Jurkat, Clone E6-1 (cell line): ENCODE measurements around the gene INHA. TPM values are rescaled to one million over a fixed set of nuclear protein-coding genes. Genes with fewer than 3 reads are reported as not detected.
A peak's percentile ranks its signal among the peaks of the same experiment; 100 is the strongest.

Experiments
- DNase-seq: peaks from one replicate; pipeline ENCODE4 v3.0.0-alpha.2; 2011; ENCODE audit warnings: low read depth, low spot score
- H3K4me3 ChIP-seq: 2 replicates; pipeline ENCODE4 v1.5.1; 2011; ENCODE audit warnings: mild to moderate bottlenecking, low read length, control low read depth, moderate library complexity
- polyA plus RNA-seq: library from polyadenylated mRNA; unstranded; fragments of >200 nt; gene quantifications from one replicate; pipeline ENCODE4 v1.2.1, GENCODE V29; 2012; ENCODE audit warnings: missing spikeins; ENCODE audit not compliant: insufficient read length, insufficient read depth

INHA gene
- not detected for polyA plus RNA-seq

GRCh38 chr2:219572237-219573001 is at the start of gene INHA:
Gene INHA (plus strand): TSS chr2:219572310. CDS start chr2:219572375, 65 bp downstream.
- no peak for DNase-seq
- H3K4me3 ChIP-seq = no peak within 1 kb of the TSS

GRCh38 chr2:219523031-219523671 is 49.0 kb upstream of the INHA start:
- H3K4me3 ChIP-seq = no peak overlapping the region
- no peak for DNase-seq

- no peak overlapping the region for H3K4me3 ChIP-seq
- DNase-seq = no peak
These were observed 47.3 kb upstream of the INHA start for GRCh38 chr2:219524817-219525216.

GRCh38 chr2:219525533-219526232 is 46.4 kb upstream of the INHA start:
- DNase-seq = no peak

GRCh38 chr2:219526320-219527075 is 45.6 kb upstream of the INHA start:
- H3K4me3 ChIP-seq = no peak overlapping the region
- DNase-seq = no peak

More at GRCh38 chr2:219525533-219526232, 46.4 kb upstream of the INHA start:
- H3K4me3 ChIP-seq = no peak overlapping the region

- no peak for DNase-seq
- no peak overlapping the region for H3K4me3 ChIP-seq
These were observed 45.1 kb upstream of the INHA start for GRCh38 chr2:219527076-219527394.

GRCh38 chr2:219527472-219527871 is 44.6 kb upstream of the INHA start:
- H3K4me3 ChIP-seq = no peak overlapping the region
- no peak for DNase-seq

GRCh38 chr2:219530048-219530963 is 41.8 kb upstream of the INHA start:
- H3K4me3 ChIP-seq = no peak overlapping the region
- peak; percentile 71 for DNase-seq

GRCh38 chr2:219531639-219532377 is 40.3 kb upstream of the INHA start:
- no peak for DNase-seq
- no peak overlapping the region for H3K4me3 ChIP-seq

GRCh38 chr2:219532378-219532649 is 39.8 kb upstream of the INHA start:
- H3K4me3 ChIP-seq = no peak overlapping the region
- no peak for DNase-seq

GRCh38 chr2:219533930-219534661 is 38.0 kb upstream of the INHA start:
- no peak overlapping the region for H3K4me3 ChIP-seq
- no peak for DNase-seq

- DNase-seq = no peak
- no peak overlapping the region for H3K4me3 ChIP-seq
These were observed 35.7 kb upstream of the INHA start for GRCh38 chr2:219536425-219536824.

GRCh38 chr2:219536967-219537366 is 35.1 kb upstream of the INHA start:
- no peak overlapping the region for H3K4me3 ChIP-seq
- DNase-seq = no peak

GRCh38 chr2:219537657-219538488 is 34.2 kb upstream of the INHA start:
- DNase-seq = no peak
- no peak overlapping the region for H3K4me3 ChIP-seq

GRCh38 chr2:219538504-219538951 is 33.6 kb upstream of the INHA start:
- DNase-seq = no peak
- no peak overlapping the region for H3K4me3 ChIP-seq

- DNase-seq = no peak
- H3K4me3 ChIP-seq = no peak overlapping the region
These were observed 32.9 kb upstream of the INHA start for GRCh38 chr2:219538956-219539788.
